Adrenal gland (tissue), 5 donors: ENCODE measurements around the gene SNAI3.

ENCODE experiments used
- CTCF ChIP-seq, 6 experiments: fragments of 450-650 bp in 4 of 6; fragments of 200-600 bp in 2 of 6; sonication (generic) in 1 of 6; IDR thresholded peaks; 1 replicate in 5 of 6; 2 replicates in 1 of 6; pipeline versions ENCODE4 v1.5.1 to v1.8.0; 2016 to 2021; ENCODE audit warnings: antibody characterized with exemption in 6 of 6, mild to moderate bottlenecking in 2 of 6, moderate library complexity in 1 of 6
- POLR2A ChIP-seq, 2 donors: fragments of 450-650 bp; IDR thresholded peaks; one replicate each; pipeline ENCODE4 v1.6.1; 2017; ENCODE audit warnings: antibody characterized with exemption in 2 of 2, mild to moderate bottlenecking in 2 of 2, moderate library complexity in 1 of 2
- donor health status: DM: no; HTN: no; CAD: no.

- TF ChIP-seq CTCF (IDR thresholded peaks at IDR 0.05) (no peak), POLR2A (IDR thresholded peaks at IDR 0.05) (no peak)
Measured at GRCh38 chr16:88633684-88634140, 52.6 kb downstream of the SNAI3 start.
